Adrenal gland (tissue), 5 donors: ENCODE results near the gene AUTS2.

ENCODE experiments used
- POLR2A ChIP-seq, 2 donors: fragments of 450-650 bp; IDR thresholded peaks; one replicate each; pipeline ENCODE4 v1.6.1; 2017; ENCODE audit warnings: antibody characterized with exemption in 2 of 2, mild to moderate bottlenecking in 2 of 2, moderate library complexity in 1 of 2
- TF ChIP-seq, protein P1 (sequence below), 6 experiments: fragments of 450-650 bp in 4 of 6; fragments of 200-600 bp in 2 of 6; sonication (generic) in 1 of 6; IDR thresholded peaks; 1 replicate in 5 of 6; 2 replicates in 1 of 6; pipeline versions ENCODE4 v1.5.1 to v1.8.0; 2016 to 2021; ENCODE audit warnings: antibody characterized with exemption in 6 of 6, mild to moderate bottlenecking in 2 of 6, moderate library complexity in 1 of 6
- donor health status: DM: no; HTN: no; CAD: no.

DNA sequence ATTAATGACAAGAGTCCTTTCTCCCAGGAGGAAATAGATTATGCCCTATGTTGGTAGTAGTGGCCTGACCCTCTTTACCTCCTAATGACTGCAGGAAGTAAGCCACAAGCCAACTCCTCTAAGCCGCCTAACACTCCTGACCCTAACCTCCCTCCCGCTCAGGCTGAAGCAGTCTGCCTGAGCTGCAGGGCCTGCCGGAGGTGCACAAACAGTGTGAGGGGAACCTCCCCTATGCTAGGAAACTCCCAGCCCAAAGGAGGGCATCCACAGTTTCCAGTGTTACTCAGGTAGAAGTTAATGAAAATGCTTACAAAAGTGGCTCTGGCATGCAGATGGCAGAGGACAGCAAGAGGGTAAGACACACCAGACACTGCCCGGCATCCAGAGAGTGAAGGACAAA, 1239.3 kb downstream of the AUTS2 start:
- TF ChIP-seq POLR2A (IDR thresholded peaks at IDR 0.05): no peak
- TF ChIP-seq, protein P1, sequence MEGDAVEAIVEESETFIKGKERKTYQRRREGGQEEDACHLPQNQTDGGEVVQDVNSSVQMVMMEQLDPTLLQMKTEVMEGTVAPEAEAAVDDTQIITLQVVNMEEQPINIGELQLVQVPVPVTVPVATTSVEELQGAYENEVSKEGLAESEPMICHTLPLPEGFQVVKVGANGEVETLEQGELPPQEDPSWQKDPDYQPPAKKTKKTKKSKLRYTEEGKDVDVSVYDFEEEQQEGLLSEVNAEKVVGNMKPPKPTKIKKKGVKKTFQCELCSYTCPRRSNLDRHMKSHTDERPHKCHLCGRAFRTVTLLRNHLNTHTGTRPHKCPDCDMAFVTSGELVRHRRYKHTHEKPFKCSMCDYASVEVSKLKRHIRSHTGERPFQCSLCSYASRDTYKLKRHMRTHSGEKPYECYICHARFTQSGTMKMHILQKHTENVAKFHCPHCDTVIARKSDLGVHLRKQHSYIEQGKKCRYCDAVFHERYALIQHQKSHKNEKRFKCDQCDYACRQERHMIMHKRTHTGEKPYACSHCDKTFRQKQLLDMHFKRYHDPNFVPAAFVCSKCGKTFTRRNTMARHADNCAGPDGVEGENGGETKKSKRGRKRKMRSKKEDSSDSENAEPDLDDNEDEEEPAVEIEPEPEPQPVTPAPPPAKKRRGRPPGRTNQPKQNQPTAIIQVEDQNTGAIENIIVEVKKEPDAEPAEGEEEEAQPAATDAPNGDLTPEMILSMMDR (IDR thresholded peaks at IDR 0.05): no peak
